GM18858 (cell line): ENCODE results near the gene NR4A3.

Experiments
- ATAC-seq: cut with Tn5 transposase; IDR thresholded peaks from one replicate; pipeline ENCODE4 v1.9.1; 2021; ENCODE audit not compliant: unreplicated experiment

Gene NR4A3

DNA sequence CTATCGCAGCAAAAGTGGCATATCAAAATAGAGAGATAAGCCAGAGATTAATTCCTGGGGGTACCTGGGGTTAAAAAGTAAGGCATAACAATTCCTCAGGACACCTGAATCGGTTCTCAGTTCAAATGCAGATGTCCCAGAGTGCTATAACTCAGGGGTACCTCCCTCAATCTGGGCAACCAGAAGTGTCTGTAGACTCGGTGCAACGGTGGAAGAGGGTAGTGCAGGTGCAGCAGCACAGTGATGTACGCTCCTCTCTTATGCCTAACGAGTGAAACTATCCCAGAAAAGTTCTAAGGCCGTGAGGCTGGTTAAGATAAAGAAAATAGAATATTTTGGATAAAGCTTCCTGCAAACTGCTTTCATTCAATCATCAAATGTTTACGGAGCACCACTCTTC lies 7.9 kb upstream of the NR4A3 start:
- ATAC-seq = no peak

DNA sequence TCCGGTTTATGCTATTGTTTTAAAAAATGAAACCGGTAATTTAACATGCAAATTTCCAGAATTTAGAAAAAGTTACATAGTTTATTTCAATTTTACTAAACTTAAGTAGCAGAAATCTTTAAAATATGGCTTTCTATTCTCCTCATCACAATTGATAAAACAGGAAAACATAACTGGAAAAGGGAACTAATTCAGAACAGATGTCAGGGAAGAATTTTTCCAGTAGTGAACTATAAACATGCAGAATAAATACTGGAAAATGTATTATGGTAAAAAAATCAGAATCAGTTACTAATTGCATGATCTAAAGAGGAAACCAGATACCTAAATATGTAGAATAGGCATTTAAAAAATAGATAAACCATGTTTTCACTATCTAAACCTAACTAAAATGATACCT lies 7.3 kb upstream of the NR4A3 start:
- no peak for ATAC-seq

DNA sequence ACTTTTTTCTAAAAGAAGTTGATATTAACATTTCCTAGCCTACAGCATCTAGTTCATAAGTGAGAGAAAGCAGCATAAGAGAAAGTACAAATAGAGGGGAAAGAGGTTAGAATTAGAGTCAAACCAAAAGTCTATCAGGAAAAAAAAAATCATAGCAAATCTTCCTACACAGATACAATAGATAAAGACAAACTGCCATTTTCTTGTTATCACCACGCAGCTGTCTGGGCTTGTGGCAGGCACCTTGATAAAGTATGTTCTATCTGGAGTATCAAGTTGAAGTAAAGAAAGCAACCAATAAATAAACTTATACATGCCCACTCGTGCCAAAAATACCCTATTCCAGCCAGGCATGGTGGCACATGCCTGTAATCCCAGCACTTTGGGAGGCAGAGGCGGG lies 5.3 kb upstream of the NR4A3 start:
- ATAC-seq = no peak

DNA sequence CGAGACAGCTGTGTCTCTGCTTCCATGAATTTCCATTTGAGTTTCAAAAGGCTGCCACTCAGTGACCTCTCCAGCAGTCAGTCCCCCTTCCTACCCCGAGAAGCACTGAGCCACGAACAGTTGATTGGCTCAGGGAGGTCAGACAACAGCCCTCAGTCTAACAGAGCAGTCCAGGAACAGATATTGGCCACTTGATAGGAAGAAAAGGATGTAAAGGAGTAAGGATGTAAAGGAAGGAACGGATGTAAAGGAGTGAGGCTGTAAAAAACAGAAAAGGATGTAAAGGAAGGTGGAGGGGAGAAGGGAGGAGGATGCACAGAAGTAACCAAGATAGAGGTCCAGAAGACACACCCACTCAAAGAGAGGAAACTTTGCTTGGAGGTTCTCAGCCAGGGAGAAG lies 3.2 kb upstream of the NR4A3 start:
- no peak for ATAC-seq

DNA sequence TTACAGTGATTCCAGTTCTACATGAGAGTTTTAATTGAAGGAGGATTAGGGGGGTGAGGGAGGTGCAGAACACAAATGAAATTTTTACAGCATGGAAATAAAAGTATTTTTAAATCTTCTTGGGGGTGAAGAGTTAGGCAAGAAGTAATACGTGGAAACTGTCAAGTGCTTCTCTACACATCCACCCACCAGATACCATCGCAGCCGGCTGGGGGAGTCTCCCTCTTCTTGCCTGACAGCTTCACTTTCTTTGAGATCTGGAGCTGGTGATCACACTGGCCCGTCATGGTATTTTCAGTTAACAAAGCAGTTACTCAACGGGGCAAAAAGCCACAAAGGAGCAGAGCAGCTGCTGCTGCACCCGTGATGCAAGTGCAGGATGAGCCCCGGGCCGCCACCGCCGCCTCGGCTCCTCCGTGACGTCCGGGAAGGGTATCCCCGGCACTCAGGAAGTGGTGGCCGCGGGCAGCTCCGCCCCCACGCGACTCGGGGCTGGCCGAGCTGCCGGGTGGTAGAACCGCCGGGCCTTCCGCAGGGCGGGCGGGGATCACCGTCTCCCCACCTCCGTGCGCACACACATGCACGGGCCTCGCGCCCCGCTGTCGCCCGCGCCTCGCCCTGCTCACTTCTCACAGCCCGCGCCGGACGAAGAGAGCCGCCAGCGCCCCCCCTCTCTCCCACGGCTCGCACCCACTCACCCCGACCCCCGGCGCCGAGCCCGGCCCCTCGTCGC lies 2.4 kb upstream of the NR4A3 start:
- ATAC-seq = peak; percentile 31

DNA sequence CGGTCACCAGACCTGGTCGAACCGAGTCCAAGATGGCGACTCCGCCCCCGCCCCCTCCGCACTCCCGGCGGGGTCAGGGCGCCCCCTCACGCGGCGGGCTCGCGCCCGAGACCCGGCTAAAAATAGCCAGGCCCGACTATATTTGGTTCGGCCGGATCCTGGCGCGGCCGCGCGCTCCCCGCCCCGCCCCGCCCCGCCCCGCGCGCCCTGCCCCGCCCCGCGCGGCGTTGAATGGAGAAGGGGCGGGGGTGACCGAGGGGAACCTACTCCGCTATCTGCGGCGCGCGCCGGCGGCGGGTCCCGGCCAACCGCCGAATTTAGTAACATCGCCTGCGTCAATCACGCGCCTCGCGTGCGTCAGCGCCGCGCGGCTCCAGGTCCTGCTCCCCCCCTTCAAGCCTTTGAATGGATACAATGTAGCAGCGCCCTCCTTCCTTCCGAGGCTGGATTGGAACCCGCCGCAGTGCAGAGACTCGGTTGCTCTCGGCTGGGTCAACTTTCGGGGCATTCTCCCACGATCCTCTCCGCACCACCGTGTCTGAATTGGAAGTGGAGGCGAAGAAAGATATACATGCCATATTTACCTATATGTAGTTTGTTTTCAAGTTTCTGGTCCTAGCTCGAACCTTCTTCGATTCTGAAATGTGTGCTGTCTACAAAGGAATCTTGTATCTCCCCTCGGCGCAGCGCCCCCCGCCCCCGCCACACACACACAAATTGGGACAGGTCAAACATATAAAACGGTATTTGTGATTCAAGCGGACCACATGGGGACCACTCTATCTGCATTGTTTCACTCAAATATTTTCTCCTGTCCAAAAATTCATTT lies 1.6 kb upstream of the NR4A3 start:
- ATAC-seq = peak; percentile 26

DNA sequence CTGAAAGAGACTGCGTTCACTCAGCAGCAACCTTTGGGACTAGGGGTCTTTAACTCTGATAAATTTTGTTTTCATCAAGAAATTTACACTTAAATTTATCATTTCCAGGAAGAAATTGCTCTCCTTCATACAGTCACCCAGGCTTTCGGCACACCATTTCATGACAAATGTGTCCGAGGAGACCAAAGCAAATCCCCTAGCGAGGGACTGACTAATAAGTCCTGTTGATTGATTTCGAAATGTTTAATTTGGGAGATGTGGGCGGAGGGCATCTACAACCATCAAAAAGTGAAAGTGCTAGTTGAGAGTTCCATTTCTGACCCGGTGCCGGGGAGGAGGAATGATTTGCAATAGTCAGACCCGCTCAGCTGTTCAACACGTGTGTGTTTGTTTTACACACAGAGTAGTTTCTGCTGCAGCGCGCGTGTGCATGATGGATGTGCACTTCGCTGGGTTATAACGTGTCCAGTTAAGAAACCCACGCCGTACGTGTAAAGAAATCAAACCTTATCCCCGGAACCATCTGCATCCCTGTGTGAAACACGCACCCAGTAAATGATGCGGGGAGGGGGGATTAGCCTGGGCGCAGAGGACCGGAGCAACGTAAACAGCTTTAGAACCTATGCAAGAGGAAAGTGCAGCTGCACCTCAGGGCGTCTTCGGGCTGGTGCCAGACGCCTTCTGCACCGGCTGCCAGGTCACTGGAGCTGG lies 845 bp upstream of the NR4A3 start:
- peak; percentile 1 for ATAC-seq

DNA sequence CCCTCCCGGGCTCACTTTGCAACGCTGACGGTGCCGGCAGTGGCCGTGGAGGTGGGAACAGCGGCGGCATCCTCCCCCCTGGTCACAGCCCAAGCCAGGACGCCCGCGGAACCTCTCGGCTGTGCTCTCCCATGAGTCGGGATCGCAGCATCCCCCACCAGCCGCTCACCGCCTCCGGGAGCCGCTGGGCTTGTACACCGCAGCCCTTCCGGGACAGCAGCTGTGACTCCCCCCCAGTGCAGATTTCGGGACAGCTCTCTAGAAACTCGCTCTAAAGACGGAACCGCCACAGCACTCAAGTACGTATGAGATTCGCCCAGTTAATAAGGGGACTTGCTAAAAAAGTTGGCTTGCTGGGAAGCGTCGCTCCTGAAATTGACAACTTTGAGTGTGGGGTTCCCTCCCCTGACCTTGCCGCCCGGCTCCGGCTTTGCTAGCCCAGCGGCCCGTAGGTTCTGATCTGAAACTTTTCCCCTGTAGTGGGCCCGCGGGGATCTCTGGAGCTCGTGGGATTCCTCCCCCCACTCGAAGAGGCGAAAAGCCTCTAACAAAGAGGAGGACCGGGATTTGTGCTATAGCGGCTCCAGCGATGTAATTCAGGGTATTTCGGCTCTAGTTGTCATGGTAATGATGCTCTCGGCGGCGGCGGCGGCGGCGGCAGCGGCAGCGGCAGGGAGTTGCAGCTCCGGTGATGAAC lies 572 bp downstream of the NR4A3 start:
- ATAC-seq = no peak

DNA sequence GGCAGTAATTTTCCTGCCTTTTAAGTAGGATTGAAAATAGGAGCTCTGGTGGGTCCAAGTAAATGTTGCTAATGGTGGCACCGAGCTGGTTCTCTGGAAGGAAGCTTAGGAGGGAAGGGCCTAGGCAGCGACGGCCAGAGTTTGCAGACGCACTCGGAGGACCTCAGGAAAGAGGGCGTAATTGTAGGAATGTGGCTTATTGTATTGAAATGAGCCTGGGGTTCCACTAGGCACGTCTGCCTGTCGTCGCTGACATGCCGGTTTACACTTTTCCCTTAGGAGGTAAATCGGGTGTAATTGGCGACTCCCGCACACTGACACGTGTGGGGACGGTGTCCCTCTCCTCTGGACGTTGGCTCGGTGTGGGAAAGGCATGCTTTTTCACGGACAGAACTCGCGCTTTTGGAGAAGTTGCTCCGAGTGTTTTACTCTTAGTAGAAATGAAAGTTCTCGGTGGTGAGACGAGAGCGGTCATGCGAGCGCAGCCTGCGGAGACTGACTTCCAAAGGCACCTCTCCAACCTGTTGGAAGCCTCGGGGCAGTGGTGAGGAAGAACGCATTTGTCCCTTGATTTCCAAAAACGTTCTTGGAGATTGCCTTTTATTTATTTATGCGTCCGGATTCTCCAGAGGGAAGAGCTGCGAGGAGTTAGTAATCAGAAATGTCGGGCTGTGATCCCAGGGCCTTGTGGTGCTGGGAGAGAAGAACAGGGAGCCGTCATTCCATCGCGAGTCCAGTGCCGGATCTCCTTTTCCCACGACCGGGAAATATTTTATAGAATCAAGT lies 1.3 kb downstream of the NR4A3 start:
- no peak for ATAC-seq

DNA sequence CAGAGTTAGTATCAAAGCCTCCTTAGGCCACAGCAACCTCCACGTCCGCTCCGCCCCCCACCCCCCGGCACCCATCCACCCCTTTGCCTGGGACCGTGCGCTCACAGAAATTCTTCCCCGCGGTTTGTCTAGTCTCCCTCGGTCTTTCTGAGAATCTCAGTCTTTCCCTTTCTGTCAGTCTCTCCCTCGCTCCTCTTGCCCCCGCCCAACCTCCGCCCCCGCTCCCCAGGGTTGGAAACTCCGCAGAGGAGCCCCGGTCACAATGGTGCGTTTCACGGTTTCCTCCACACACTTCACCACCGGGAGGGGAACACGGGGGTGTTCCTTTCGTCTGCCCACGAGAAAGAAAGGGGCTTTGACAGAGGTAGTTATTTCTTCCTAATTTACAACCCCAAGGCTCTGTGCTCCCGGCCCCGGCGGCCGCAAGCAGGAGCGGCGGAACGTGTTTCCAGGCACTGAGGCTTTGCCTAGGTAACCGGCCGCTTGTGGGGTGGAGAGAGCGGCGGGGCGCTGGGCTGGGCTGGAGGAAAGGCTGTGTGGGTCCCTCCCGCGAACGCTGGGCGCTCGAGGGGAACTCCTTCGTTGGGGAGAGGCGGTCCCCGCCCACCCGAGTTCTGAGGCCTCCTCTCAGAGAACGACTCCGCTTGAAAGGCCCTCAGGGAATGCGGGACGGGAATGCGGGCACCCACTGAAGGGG lies 2.1 kb downstream of the NR4A3 start:
- no peak for ATAC-seq

DNA sequence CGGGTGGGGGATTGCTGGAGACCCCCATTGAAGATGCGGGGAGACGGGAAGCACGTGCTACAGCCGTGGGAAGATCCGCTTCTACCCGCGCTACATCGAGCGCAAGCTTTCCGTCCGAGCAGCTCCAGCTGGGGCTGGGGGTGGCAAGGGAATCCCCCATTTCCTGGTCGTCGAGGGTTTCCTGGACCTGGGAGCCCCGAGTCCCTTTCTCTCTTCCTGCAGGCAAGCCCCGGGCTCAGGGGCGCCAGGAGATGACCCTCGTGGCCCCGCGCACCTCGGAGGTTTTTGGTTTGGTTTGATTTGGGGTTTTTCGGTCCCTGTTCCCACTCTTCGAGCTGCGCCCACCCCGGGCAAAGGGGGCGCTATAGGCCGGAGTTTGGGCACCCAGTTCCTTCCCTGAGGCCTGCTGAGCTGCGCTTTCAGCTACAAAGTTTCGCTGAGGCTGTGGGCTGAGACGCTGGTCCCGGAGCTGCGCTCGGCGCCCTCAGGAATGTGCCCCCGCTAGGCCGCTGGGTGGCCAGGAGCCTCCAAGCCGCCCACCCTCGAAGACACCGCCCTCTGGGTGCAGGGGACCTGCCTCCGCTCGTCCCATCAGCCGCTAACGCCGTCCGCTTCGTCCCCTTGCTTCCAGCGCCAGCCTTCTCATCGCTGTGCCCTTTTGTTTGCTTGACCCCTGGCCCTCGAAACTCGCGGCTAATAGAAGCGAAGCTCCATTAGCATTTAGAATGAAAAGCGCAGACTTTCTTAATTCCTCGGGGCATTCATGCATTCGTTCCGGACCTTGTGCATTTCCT lies 2.9 kb downstream of the NR4A3 start:
- ATAC-seq = no peak

DNA sequence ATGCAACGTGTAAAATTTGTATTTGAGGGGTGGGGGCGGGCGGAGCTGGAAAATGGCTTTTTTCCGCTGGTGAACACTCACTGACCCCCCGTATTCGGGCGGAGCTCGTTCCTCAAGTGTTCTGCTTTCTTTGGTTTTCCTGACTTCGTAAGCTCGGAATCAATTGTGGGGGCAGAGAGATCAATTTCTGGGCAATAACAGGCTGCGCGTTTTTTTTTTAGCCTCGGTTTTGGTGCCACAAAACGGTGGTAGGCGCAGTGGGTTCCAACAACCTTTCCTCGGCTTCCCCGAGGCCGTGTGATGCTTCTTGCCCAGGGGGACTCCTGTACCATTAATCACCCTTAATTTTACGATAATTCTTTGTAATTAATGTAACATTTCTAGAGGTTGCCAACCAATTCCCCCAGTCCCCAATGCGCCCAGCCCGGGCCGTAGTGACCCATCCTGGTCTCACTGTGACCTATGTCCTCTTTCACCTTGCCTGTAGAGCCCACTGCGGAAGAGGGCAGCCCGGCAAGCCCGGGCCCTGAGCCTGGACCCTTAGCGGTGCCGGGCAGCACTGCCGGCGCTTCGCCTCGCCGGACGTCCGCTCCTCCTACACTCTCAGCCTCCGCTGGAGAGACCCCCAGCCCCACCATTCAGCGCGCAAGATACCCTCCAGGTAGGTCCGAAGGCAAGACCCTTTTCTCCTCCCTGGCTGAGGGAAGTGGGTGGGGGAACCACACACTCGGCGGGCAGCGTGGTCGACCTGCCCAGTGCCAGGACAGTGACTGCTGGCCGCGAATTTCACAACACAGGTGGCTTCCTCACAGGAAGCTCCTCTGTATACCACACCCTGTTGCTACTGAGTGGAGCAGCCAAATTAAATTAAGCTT lies 3.7 kb downstream of the NR4A3 start:
- no peak for ATAC-seq

DNA sequence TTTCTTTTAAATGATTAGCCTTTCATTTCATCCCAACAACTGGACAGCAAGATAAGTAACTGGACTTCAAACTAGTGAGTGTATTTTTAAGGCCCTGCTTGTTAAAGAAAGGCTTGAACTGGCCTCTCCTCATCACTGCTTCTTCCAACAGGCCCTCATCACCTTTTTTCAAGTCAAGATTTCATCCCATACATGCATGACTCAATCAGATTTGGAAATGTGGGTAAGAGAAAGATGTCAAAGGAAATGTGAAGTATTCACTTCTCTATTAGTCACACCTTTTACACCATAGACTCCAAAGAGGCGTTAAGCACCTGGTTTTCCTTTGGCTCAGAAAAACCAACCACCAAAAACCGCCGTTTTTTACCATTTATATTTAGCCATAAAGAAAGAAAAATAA lies 4.9 kb downstream of the NR4A3 start:
- no peak for ATAC-seq

DNA sequence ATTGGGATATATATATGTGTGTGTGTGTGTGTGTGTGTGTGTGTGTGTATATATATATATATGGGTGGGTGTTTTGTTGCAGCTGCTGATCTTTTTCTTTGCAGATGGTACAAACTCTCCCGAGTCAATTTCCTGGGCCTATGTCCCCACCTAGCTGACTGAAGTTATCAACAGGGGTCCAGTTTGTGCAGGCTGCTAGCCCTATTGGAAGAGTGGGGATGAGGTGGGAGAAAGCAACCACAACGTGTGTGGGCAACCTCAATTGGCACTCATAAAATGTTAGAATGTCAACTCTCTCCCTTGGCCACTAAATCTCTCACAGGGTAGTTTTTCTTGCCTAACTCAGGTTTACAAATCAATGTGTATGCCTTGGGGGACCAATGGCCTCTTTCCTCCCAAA lies 5.6 kb downstream of the NR4A3 start:
- ATAC-seq = no peak

DNA sequence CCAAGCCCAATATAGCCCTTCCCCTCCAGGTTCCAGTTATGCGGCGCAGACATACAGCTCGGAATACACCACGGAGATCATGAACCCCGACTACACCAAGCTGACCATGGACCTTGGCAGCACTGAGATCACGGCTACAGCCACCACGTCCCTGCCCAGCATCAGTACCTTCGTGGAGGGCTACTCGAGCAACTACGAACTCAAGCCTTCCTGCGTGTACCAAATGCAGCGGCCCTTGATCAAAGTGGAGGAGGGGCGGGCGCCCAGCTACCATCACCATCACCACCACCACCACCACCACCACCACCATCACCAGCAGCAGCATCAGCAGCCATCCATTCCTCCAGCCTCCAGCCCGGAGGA lies 6.3 kb downstream of the NR4A3 start:
- ATAC-seq = no peak

DNA sequence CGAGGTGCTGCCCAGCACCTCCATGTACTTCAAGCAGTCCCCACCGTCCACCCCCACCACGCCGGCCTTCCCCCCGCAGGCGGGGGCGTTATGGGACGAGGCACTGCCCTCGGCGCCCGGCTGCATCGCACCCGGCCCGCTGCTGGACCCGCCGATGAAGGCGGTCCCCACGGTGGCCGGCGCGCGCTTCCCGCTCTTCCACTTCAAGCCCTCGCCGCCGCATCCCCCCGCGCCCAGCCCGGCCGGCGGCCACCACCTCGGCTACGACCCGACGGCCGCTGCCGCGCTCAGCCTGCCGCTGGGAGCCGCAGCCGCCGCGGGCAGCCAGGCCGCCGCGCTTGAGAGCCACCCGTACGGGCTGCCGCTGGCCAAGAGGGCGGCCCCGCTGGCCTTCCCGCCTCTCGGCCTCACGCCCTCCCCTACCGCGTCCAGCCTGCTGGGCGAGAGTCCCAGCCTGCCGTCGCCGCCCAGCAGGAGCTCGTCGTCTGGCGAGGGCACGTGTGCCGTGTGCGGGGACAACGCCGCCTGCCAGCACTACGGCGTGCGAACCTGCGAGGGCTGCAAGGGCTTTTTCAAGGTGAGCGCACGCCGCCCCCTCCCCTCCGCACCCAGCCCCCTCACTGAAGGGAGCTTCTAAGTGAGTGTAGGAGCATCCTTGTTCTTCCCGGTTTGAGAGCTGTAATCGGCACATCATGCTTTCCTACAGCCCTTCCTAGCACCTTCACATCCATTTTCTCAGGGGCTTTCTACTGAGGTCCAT lies 6.9 kb downstream of the NR4A3 start:
- ATAC-seq = no peak

DNA sequence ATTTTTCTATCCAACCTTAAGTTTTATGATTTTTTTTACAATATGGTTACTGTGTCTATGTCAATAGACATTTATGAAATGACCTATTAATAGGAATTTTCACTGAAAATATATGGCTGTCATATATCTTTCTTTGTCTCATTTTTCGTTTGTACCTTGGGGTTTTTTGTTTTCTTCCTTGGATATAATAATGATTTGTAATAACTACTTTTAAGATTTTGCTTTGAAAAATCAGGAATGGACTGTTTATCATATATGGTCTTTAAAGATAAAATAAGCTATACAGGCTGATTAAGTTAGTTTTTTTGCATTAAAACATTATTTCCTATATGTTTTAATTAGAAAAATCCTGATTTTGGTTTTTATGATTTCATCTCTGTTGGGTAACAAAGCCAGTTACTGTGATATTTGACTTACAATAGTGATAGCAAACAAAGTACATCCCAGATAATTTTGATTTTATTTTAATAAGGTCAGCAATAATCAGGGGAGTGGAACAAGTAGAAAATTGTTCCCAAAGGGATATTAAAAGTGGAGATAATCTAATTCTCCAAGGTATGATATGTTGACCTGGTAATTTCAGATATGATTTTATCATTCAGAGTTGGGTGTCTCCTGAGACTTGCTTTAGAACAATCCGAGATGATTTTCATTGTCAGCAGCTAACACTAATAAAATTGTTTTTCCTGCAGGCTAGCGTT lies 10.3 kb downstream of the NR4A3 start:
- no peak for ATAC-seq
